RPMI8226 (cell line): ENCODE results near the gene LHFPL3.

Experiments
- DNase-seq: peaks from one replicate; pipeline ENCODE4 v3.0.0-alpha.2; 2015

Gene LHFPL3

GRCh38 chr7:104857458-104858425, 529.3 kb downstream of the LHFPL3 start:
- DNase-seq, result no peak

- DNase-seq, result no peak
Observed at GRCh38 chr7:104859754-104860426, 531.5 kb downstream of the LHFPL3 start.

- DNase-seq, result no peak
Observed at GRCh38 chr7:104861729-104862390, 533.5 kb downstream of the LHFPL3 start.

- peak; percentile 33 for DNase-seq
Observed at GRCh38 chr7:104862719-104863118, 534.3 kb downstream of the LHFPL3 start.

- no peak for DNase-seq
Observed at GRCh38 chr7:104873401-104873800, 545.0 kb downstream of the LHFPL3 start.

GRCh38 chr7:104878577-104878976, 550.2 kb downstream of the LHFPL3 start:
- no peak for DNase-seq

- no peak for DNase-seq
Observed at GRCh38 chr7:104883248-104883717, 554.9 kb downstream of the LHFPL3 start.

GRCh38 chr7:104883718-104884452, 555.5 kb downstream of the LHFPL3 start:
- DNase-seq, result peak; percentile 94

GRCh38 chr7:104886651-104887050, 558.2 kb downstream of the LHFPL3 start:
- DNase-seq, result no peak

GRCh38 chr7:104890216-104890615, 561.8 kb downstream of the LHFPL3 start:
- DNase-seq, result no peak

GRCh38 chr7:104891949-104892348, 563.5 kb downstream of the LHFPL3 start:
- DNase-seq, result no peak

GRCh38 chr7:104894314-104894713, 565.9 kb downstream of the LHFPL3 start:
- no peak for DNase-seq

- DNase-seq, result peak; percentile 84
Observed at GRCh38 chr7:104894726-104895521, 566.5 kb downstream of the LHFPL3 start.

GRCh38 chr7:104895522-104896236, 567.3 kb downstream of the LHFPL3 start:
- peak; percentile 75 for DNase-seq

- no peak for DNase-seq
Observed at GRCh38 chr7:104898434-104898833, 570.0 kb downstream of the LHFPL3 start.

GRCh38 chr7:104900525-104901239, 572.3 kb downstream of the LHFPL3 start:
- DNase-seq, result no peak

GRCh38 chr7:104901240-104901619, 572.8 kb downstream of the LHFPL3 start:
- no peak for DNase-seq

- DNase-seq, result no peak
Observed at GRCh38 chr7:104902183-104902582, 573.8 kb downstream of the LHFPL3 start.

GRCh38 chr7:104903044-104903443, 574.6 kb downstream of the LHFPL3 start:
- DNase-seq, result no peak

GRCh38 chr7:104903846-104904245, 575.4 kb downstream of the LHFPL3 start:
- no peak for DNase-seq
